GM23248 (cell line): Measurements from ENCODE around the gene DPP6.

Experiments
- EZH2 ChIP-seq: fragments of 200-600 bp; sonication (generic); IDR thresholded peaks from 2 replicates; pipeline ENCODE4 v1.6.1; 2018; ENCODE audit warnings: antibody characterized with exemption, mild to moderate bottlenecking; ENCODE audit not compliant: insufficient read depth, poor library complexity, severe bottlenecking
- EZH2phosphoT487 ChIP-seq: fragments of 200-600 bp; sonication (generic); IDR thresholded peaks from 2 replicates; pipeline ENCODE4 v1.6.1; 2018; ENCODE audit warnings: antibody characterized with exemption, moderate library complexity, mild to moderate bottlenecking, low read depth; ENCODE audit not compliant: insufficient read depth

DNA sequence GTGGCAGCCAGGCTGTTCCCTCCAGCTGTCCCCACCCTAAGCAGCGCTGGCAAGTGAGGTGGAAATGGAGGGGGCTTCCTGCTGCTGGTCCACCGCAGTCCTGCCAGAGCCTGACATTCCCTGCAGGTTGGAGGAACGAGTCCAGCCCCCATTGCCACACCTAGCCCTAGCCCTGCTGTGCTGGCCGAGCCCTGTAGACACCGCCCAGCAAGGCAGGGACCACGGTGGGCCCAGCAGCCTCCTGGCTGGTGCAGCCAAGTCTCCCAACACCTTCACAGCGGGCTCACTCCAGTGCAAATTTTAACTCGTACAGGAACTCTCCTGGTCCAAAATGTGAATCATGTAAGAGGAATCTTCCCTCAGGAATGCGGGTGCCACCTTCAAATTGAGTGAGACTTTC lies 834.4 kb downstream of the DPP6 start:
- TF ChIP-seq EZH2 (no peak), EZH2phosphoT487 (no peak)
